ENCODE results near the gene FSTL4. TPM values are rescaled to one million over a fixed set of nuclear protein-coding genes. Genes with fewer than 3 reads are reported as not detected.

FSTL4 gene
- total and polyA plus RNA-seq, 2 donors (not counting 1 experiment from before 2014, with no cell fraction given), result 0.31 to 6.7 TPM

DNA sequence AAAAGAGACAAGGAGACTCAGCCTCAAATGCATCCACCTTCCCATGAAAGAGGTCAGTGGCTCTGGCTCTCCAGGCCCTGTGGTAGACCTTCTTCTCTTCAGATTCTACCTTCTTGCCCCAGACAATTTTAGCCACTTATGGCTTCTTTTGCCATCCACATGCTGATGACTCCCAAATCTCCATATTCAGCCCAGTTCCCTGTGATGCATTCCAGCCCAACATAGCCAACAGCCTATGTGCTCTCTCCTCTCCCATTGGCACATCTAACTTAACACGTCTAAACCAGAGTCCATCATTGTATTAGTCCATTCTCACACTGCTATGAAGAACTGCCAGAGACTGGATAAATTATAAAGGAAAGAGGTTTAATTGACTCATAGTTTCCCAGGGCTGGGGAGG is 108.8 kb downstream of the FSTL4 start:
- Histone ChIP-seq H3K27ac (ENCODE audit: low read length in 2 of 2) (no peak overlapping the region), H3K9me3 (ENCODE audit: control extremely low read depth in 1 of 3, control insufficient read depth in 2 of 3, insufficient read depth in 1 of 3, low read length in 2 of 3) (no peaks in the 10 kb centered on the region), H2AFZ (ENCODE audit: insufficient read depth, low read depth, low read length, poor library complexity, severe bottlenecking) (no peak overlapping the region), H3K79me2 (ENCODE audit: control insufficient read depth, insufficient read depth, low read length) (no peaks in the 10 kb centered on the region), H3K27me3 (replicated peaks in 1 of 4; ENCODE audit: control extremely low read depth in 1 of 4, control insufficient read depth in 3 of 4, insufficient read depth in 4 of 4, low read length in 3 of 4) (peaks cover 0 to 12% (median 0%) of the 10 kb centered on the region in 4 experiments), H3K9ac (ENCODE audit: low read length) (no peak overlapping the region), H3K4me2 (replicated peaks; ENCODE audit: low read depth, low read length, poor library complexity, severe bottlenecking) (no peak overlapping the region), H3K4me3 (ENCODE audit: control extremely low read depth in 1 of 5, extremely low read depth in 1 of 5, insufficient read depth in 1 of 5, low read depth in 2 of 5, low read length in 4 of 5) (no peak overlapping the region), H3K4me1 (ENCODE audit: control insufficient read depth in 2 of 2, insufficient read depth in 2 of 2, low read length in 2 of 2) (no peaks in the 10 kb centered on the region), H4K20me1 (ENCODE audit: control insufficient read depth, insufficient read depth, low read length, poor library complexity, severe bottlenecking) (no peaks in the 10 kb centered on the region), H3K36me3 (replicated peaks in 1 of 2; ENCODE audit: control extremely low read depth in 1 of 2, control insufficient read depth in 1 of 2, extremely low read depth in 1 of 2, insufficient read depth in 2 of 2, low read length in 1 of 2) (no peaks in the 10 kb centered on the region)
- no peak for TF ChIP-seq EZH2 (IDR thresholded peaks at IDR 0.05; ENCODE audit: borderline replicate concordance, insufficient read depth, low read depth, low read length, poor library complexity, severe bottlenecking)
- TF ChIP-seq, protein P1, sequence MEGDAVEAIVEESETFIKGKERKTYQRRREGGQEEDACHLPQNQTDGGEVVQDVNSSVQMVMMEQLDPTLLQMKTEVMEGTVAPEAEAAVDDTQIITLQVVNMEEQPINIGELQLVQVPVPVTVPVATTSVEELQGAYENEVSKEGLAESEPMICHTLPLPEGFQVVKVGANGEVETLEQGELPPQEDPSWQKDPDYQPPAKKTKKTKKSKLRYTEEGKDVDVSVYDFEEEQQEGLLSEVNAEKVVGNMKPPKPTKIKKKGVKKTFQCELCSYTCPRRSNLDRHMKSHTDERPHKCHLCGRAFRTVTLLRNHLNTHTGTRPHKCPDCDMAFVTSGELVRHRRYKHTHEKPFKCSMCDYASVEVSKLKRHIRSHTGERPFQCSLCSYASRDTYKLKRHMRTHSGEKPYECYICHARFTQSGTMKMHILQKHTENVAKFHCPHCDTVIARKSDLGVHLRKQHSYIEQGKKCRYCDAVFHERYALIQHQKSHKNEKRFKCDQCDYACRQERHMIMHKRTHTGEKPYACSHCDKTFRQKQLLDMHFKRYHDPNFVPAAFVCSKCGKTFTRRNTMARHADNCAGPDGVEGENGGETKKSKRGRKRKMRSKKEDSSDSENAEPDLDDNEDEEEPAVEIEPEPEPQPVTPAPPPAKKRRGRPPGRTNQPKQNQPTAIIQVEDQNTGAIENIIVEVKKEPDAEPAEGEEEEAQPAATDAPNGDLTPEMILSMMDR (IDR thresholded peaks at IDR 0.05), result no peak
- ATAC-seq (ENCODE audit: low read depth), result no peak
- Mint-ChIP-seq H3K4me3 (no peak overlapping the region), H3K27me3 (peaks cover 53% of the 10 kb centered on the region), H3K9me3 (ENCODE audit: insufficient read depth) (no peaks in the 10 kb centered on the region), H3K4me1 (no peaks in the 10 kb centered on the region), H3K27ac (no peak overlapping the region)
- no peak for DNase-seq
- intact Hi-C loops (cut with micrococcal nuclease), result no loop called here
- ChIA-PET POLR2A (no interaction called here), CTCF (no interaction called here)
- WGBS (ENCODE audit: insufficient coverage), result no CpG with 5 or more reads among the region's 1 CpG

- Mint-ChIP-seq H3K4me1 (no peaks in the 10 kb centered on the region), H3K27ac (no peak overlapping the region), H3K4me3 (no peak overlapping the region), H3K9me3 (ENCODE audit: insufficient read depth) (no peaks in the 10 kb centered on the region), H3K27me3 (peaks cover 56% of the 10 kb centered on the region)
- intact Hi-C loops (cut with micrococcal nuclease), result no loop called here
- ATAC-seq (ENCODE audit: low read depth) (no peak), DNase-seq (no peak)
- H2AFZ ChIP-seq (ENCODE audit: insufficient read depth, low read depth, low read length, poor library complexity, severe bottlenecking), result no peak overlapping the region
- no peaks in the 10 kb centered on the region for H3K79me2 ChIP-seq (ENCODE audit: control insufficient read depth, insufficient read depth, low read length)
- WGBS (ENCODE audit: insufficient coverage), result 91% methylated on average over 4 of the region's 5 CpGs
- no peak overlapping the region for H3K4me2 ChIP-seq (replicated peaks; ENCODE audit: low read depth, low read length, poor library complexity, severe bottlenecking)
- no peak overlapping the region for H3K4me3 ChIP-seq (ENCODE audit: control extremely low read depth in 1 of 5, extremely low read depth in 1 of 5, insufficient read depth in 1 of 5, low read depth in 2 of 5, low read length in 4 of 5)
- peaks cover 0 to 19% (median 0%) of the 10 kb centered on the region in 4 experiments for H3K27me3 ChIP-seq (replicated peaks in 1 of 4; ENCODE audit: control extremely low read depth in 1 of 4, control insufficient read depth in 3 of 4, insufficient read depth in 4 of 4, low read length in 3 of 4)
- no peak overlapping the region for H3K27ac ChIP-seq (ENCODE audit: low read length in 2 of 2)
- ChIA-PET CTCF (no interaction called here), POLR2A (no interaction called here)
- no peaks in the 10 kb centered on the region for H3K36me3 ChIP-seq (replicated peaks in 1 of 2; ENCODE audit: control extremely low read depth in 1 of 2, control insufficient read depth in 1 of 2, extremely low read depth in 1 of 2, insufficient read depth in 2 of 2, low read length in 1 of 2)
- H3K4me1 ChIP-seq (ENCODE audit: control insufficient read depth in 2 of 2, insufficient read depth in 2 of 2, low read length in 2 of 2), result no peaks in the 10 kb centered on the region
- H3K9me3 ChIP-seq (ENCODE audit: control extremely low read depth in 1 of 3, control insufficient read depth in 2 of 3, insufficient read depth in 1 of 3, low read length in 2 of 3), result no peaks in the 10 kb centered on the region
- TF ChIP-seq, protein P1 (IDR thresholded peaks at IDR 0.05), result no peak
- TF ChIP-seq EZH2 (IDR thresholded peaks at IDR 0.05; ENCODE audit: borderline replicate concordance, insufficient read depth, low read depth, low read length, poor library complexity, severe bottlenecking), result no peak
- H4K20me1 ChIP-seq (ENCODE audit: control insufficient read depth, insufficient read depth, low read length, poor library complexity, severe bottlenecking), result no peaks in the 10 kb centered on the region
- H3K9ac ChIP-seq (ENCODE audit: low read length), result no peak overlapping the region
These were observed 112.4 kb downstream of the FSTL4 start for GRCh38 chr5:133499895-133500294.

Data from B cell (primary cell).